Osteoblast (primary cell): ENCODE results near the gene EPHA8. TPM values are rescaled to one million over a fixed set of nuclear protein-coding genes. Genes with fewer than 3 reads are reported as not detected.

ENCODE experiments used
- DNase-seq: peaks from one replicate; pipeline ENCODE4 v3.0.0; 2011; ENCODE audit warnings: low spot score, mixed read lengths; ENCODE audit not compliant: insufficient read length; ENCODE audit errors: missing footprints
- H2AFZ ChIP-seq: 2 replicates; pipeline ENCODE4 v1.6.0; 2011; ENCODE audit warnings: mild to moderate bottlenecking, low read length
- H3K27ac ChIP-seq: 2 replicates; pipeline ENCODE4 v1.5.1; 2011; ENCODE audit warnings: mild to moderate bottlenecking, low read depth, low read length, moderate library complexity
- H3K27me3 ChIP-seq: 2 replicates; pipeline ENCODE4 v1.6.0; 2012; ENCODE audit warnings: mild to moderate bottlenecking, control low read depth, inconsistent platforms, low read length, moderate library complexity; ENCODE audit not compliant: insufficient read depth
- H3K36me3 ChIP-seq: 2 replicates; pipeline ENCODE4 v1.5.1; 2011; ENCODE audit warnings: mild to moderate bottlenecking, low read length, control low read depth, moderate library complexity; ENCODE audit not compliant: insufficient read depth
- H3K4me1 ChIP-seq: 2 replicates; pipeline ENCODE4 v1.5.1; 2011; ENCODE audit warnings: mild to moderate bottlenecking, low read length, control low read depth, moderate library complexity; ENCODE audit not compliant: insufficient read depth
- H3K4me2 ChIP-seq: 2 replicates; pipeline ENCODE4 v1.6.0; 2011; ENCODE audit warnings: mild to moderate bottlenecking, low read length; ENCODE audit not compliant: insufficient read depth
- H3K4me3 ChIP-seq: fragments of 200-600 bp; sonication (generic); 3 replicates; pipeline ENCODE4 v1.5.1; 2012; ENCODE audit warnings: mild to moderate bottlenecking, low read length, inconsistent platforms; ENCODE audit not compliant: insufficient read depth
- H3K79me2 ChIP-seq: 2 replicates; pipeline ENCODE4 v1.6.0; 2012; ENCODE audit warnings: mild to moderate bottlenecking, low read length, control low read depth, inconsistent platforms; ENCODE audit not compliant: insufficient read depth
- H3K9me3 ChIP-seq: 2 replicates; pipeline ENCODE4 v1.5.1; 2011; ENCODE audit warnings: low read depth, low read length, control low read depth
- H4K20me1 ChIP-seq: 2 replicates; pipeline ENCODE4 v1.6.0; 2012; ENCODE audit warnings: mild to moderate bottlenecking, low read length, control low read depth; ENCODE audit not compliant: insufficient read depth
- total RNA-seq: library from RNA; depleted of rRNA; stranded (reverse); fragments of >200 nt; gene quantifications from 2 replicates; pipeline ENCODE4 v1.2.3, GENCODE V29; 2012
- TF ChIP-seq, protein P1 (sequence below): IDR thresholded peaks from 2 replicates; pipeline ENCODE4 v1.5.1; 2011; ENCODE audit warnings: mild to moderate bottlenecking, low read depth, low read length, moderate library complexity; ENCODE audit errors: extremely low read depth

EPHA8 gene
- total RNA-seq, 1 donor, result not detected

DNA sequence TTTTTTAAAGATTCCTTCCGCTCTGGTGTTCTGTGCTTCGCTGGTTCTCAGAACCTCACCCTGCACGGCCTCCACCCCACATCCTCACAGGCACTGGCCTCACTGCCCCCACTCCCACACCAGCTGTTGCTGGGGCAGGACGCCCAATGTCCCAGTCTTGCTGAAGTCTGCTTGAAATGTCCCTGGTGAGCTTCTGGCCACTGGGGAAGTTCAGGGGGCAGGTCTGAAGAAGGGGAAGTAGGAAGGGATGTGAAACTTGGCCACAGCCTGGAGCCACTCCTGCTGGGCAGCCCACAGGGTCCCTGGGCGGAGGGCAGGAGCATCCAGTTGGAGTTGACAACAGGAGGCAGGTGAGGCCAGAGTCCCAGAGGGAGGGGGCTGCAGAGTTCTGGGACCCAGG lies 73.1 kb downstream of the EPHA8 start, which contains the start of gene C1QA:
Gene C1QA, plus strand, starts transcription at position 276 of the 400 bp plus-strand sequence. CDS start 989 bp downstream, outside the sequence.
- Histone ChIP-seq H3K27me3 (peaks cover 21% of the 10 kb centered on the region), H3K4me1 (no peaks in the 10 kb centered on the region), H3K4me3 (no peak within 1 kb of the TSS), H4K20me1 (no peaks in the 10 kb centered on the region), H3K27ac (no peak within 1 kb of the TSS), H2AFZ (no peak within 1 kb of the TSS), H3K79me2 (no peaks in the 10 kb centered on the region), H3K4me2 (no peak within 1 kb of the TSS), H3K36me3 (no peaks in the 10 kb centered on the region), H3K9me3 (no peaks in the 10 kb centered on the region)
- DNase-seq, result peak; percentile 18
- TF ChIP-seq, protein P1, sequence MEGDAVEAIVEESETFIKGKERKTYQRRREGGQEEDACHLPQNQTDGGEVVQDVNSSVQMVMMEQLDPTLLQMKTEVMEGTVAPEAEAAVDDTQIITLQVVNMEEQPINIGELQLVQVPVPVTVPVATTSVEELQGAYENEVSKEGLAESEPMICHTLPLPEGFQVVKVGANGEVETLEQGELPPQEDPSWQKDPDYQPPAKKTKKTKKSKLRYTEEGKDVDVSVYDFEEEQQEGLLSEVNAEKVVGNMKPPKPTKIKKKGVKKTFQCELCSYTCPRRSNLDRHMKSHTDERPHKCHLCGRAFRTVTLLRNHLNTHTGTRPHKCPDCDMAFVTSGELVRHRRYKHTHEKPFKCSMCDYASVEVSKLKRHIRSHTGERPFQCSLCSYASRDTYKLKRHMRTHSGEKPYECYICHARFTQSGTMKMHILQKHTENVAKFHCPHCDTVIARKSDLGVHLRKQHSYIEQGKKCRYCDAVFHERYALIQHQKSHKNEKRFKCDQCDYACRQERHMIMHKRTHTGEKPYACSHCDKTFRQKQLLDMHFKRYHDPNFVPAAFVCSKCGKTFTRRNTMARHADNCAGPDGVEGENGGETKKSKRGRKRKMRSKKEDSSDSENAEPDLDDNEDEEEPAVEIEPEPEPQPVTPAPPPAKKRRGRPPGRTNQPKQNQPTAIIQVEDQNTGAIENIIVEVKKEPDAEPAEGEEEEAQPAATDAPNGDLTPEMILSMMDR, result no peak

DNA sequence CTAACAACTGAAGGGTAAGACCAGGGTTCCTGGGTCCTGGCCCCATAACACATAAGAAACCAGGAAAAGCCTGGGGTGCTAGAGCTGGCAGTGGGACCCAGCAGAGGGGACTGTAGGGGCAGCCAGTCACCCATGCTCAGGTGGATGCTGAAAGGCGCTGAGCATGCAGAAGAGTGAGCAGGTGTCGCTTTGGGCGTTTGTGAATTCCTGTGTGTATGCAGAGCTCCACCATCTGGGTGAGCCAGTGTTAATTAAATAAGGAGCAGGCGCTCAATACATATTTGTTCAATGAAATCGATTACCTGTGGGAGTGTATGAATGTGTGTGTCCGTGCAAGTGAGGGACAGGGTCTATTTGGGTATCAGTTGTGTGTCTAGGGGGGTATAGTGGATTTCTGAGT lies 73.6 kb downstream of the EPHA8 start:
- H3K36me3 ChIP-seq, result no peaks in the 10 kb centered on the region

DNA sequence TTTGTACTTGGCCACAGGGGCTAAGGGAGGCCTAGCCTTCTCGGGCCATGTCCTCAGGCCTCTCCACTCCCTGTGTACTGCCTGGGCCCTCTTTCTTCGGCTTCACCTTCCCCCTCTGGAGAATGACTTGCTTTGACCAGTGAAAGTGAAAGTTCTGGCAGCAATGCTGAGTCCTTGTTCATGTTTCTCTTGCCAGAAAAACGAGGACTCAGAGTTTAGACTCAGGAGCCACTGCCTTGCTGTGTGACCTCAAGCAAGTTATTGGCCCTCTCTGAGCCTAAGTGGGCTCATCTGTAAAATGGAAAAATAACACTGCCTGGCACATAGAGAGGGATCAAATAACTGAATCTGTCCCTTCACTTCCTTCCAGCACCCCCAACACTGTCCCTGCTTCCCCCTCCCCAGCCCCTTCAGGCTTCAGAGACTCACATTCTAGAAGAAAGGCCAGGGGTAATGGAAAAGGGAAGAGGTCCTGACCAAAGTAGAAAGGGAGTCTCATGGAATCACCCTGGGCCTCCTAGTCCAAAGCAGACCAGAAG lies 74.7 kb downstream of the EPHA8 start:
- peaks cover 13% of the 10 kb centered on the region for H3K27me3 ChIP-seq
- peak; percentile 63 for DNase-seq
- H3K4me2 ChIP-seq, result no peak overlapping the region
- H3K79me2 ChIP-seq, result no peaks in the 10 kb centered on the region
- no peaks in the 10 kb centered on the region for H3K9me3 ChIP-seq
- H3K4me3 ChIP-seq, result no peak overlapping the region
- TF ChIP-seq, protein P1, result no peak
- no peak overlapping the region for H3K27ac ChIP-seq
- no peaks in the 10 kb centered on the region for H3K36me3 ChIP-seq
- H4K20me1 ChIP-seq, result peaks cover 2% of the 10 kb centered on the region
- no peaks in the 10 kb centered on the region for H3K4me1 ChIP-seq
- no peak overlapping the region for H2AFZ ChIP-seq

More for the DNA sequence above, 73.6 kb downstream of the EPHA8 start:
- peaks cover 19% of the 10 kb centered on the region for H3K27me3 ChIP-seq
- TF ChIP-seq, protein P1, result no peak
- H3K27ac ChIP-seq, result no peak overlapping the region
- peaks cover 2% of the 10 kb centered on the region for H4K20me1 ChIP-seq
- no peaks in the 10 kb centered on the region for H3K79me2 ChIP-seq
- no peak overlapping the region for H3K4me3 ChIP-seq
- H2AFZ ChIP-seq, result no peak overlapping the region
- no peaks in the 10 kb centered on the region for H3K4me1 ChIP-seq
- H3K4me2 ChIP-seq, result no peak overlapping the region
- peak; percentile 37 for DNase-seq
- H3K9me3 ChIP-seq, result no peaks in the 10 kb centered on the region

DNA sequence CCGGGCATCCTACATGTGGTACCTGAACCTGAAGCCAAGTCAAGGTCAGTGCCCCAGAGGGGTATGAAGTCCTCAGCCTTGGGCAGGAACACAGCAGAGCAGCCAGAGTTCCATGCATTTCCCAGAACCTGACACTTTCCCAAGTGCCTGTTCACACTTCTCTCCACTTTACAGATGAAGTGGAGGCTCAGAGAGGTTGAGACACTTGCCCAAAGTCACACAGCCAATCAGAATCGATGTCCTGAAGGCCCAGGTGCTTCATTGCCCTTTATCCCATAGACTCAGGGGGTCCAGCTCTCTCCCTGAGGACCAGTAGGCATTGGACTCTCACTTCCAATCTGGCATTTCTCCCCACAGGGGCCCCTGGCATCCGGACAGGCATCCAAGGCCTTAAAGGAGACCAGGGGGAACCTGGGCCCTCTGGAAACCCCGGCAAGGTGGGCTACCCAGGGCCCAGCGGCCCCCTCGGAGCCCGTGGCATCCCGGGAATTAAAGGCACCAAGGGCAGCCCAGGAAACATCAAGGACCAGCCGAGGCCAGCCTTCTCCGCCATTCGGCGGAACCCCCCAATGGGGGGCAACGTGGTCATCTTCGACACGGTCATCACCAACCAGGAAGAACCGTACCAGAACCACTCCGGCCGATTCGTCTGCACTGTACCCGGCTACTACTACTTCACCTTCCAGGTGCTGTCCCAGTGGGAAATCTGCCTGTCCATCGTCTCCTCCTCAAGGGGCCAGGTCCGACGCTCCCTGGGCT lies 75.4 kb downstream of the EPHA8 start:
- Histone ChIP-seq H3K9me3 (no peaks in the 10 kb centered on the region), H3K4me2 (no peak overlapping the region), H3K79me2 (no peaks in the 10 kb centered on the region), H3K4me1 (no peaks in the 10 kb centered on the region), H3K4me3 (no peak overlapping the region), H3K36me3 (no peaks in the 10 kb centered on the region), H2AFZ (no peak overlapping the region), H4K20me1 (peaks cover 2% of the 10 kb centered on the region), H3K27ac (no peak overlapping the region), H3K27me3 (peaks cover 8% of the 10 kb centered on the region)
- peak; percentile 79 for DNase-seq
- TF ChIP-seq, protein P1, result no peak
